HTERT RPE-1 (cell line): ENCODE data around the gene ZCCHC18.
"Not testable (repeated sequence)": the region's sequence is repeated elsewhere in the genome, so short reads cannot be mapped to it uniquely, and the experiment has no call there.

Source experiments
- in situ Hi-C: fragments of 300-500 bp; cut with MboI; formaldehyde crosslinking; loops from 4 replicates; pipeline ENCODE4 v1.14.3; 2020; ENCODE audit warnings: low sequenced_read_pairs

Gene ZCCHC18

DNA sequence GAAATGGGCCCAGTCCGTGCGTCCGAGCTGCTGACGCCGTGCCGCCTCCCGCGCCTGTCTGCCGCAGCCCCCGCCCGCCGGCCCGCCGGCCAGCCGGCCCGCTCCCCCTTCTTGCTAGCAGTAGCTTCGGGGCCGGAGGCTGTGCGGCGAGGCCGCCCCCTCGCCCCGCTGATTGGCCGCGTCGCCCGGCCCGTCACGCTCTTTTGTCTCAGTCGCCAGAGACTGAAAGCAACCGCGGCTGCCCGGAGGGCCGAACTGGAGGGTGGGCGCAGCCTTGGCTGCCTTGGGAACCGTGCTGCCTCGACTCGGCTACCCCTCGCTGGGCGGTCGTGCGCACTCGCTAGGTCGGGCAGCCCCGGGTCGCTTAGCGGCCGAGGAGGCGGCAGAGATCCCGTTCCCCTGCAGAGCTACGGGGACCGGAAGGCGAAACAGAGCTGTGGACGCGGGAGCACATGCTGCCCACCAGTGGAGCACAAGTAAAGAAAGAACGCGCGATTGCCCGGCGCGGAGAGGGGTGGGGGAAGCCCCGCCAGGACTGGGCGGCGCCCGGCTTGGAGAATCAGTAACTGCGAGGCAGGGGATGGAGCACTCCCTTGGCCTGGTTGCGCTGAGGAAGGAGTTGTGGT, at the start of gene ZCCHC18:
TSS of gene ZCCHC18 (plus strand) at position 198 of the 626 bp plus-strand sequence. CDS start 1,589 bp downstream, outside the sequence.
- in situ Hi-C loops, result no loop called here

- in situ Hi-C loops, result not testable (repeated sequence)
These were observed 49.7 kb upstream of the ZCCHC18 start for GRCh38 chrX:104062636-104063035.

DNA sequence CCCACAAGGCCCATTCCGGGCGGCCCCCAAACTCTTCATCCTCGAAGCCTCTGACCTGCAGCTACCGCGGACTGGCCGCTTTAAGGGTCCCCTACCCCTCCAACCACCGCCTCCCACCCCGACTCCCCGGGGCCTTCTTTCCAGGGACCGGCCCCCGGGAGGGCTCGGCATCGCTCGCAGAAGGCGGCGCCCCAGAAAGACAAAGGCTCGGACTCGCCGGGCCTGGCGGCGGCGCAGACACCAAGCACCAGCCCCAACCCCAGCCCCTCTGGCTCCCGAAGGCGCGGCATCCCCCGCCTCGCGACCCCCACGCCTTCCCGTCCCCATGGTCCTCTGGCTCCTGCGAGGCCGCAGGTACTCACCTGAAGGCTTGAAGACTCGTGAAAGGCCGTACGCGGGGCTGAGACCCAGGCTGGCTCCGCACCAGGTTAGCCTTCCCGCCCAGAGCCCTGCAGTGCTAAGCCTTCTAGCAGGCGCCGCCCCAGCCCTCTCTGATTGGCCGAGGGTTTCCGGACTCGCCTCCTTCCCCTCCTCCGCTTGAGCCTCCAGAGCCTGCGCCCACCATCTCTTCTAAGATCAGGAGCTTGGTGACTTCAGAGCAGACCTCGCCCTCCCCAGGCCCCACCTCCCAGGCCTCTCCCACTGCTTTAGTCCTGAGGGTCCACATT, 36.4 kb upstream of the ZCCHC18 start, which contains the start of gene TMSB15C:
TSS of gene TMSB15C (minus strand) at position 459 of the 668 bp plus-strand sequence.
- in situ Hi-C loops, result not testable (repeated sequence)

DNA sequence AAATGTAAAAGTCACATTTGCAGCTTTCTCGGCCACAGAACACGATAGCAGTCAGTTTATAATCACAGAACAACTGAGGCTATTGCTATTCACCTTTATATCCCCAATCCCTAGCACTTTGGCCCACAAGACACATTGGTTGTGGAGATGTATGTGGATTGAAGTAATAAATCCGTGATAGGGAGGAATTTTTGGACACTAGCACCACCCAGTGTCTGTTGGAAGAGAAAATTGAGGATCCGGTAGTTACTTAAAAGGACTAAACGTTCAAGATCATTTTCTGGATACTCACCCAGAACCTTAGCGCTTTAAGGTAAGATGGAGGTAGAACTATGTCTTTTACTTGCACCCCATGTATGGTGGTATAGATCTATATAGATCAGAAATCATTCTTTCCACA, 34.5 kb upstream of the ZCCHC18 start:
- in situ Hi-C loops, result not testable (repeated sequence)

DNA sequence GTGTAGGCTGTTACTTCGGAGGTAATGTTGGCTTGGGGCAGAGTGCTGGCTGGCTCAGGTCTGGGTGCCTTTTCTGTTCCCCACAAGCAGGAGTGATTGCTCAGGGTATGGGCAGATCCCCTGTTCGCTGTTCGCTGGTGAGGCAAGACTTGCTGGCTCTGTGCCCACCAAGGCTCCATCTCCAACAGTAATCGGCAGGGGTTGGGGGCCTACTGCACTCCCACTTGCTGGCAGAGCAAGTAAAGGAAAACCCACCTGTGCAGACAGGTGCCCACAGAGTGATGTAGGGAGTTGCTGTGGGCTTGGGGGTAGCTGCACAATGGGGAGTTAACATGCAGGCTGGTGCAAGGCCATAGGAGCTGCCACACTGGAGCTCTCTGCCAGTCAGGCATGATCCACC, 28.3 kb upstream of the ZCCHC18 start:
- in situ Hi-C loops, result no loop called here

DNA sequence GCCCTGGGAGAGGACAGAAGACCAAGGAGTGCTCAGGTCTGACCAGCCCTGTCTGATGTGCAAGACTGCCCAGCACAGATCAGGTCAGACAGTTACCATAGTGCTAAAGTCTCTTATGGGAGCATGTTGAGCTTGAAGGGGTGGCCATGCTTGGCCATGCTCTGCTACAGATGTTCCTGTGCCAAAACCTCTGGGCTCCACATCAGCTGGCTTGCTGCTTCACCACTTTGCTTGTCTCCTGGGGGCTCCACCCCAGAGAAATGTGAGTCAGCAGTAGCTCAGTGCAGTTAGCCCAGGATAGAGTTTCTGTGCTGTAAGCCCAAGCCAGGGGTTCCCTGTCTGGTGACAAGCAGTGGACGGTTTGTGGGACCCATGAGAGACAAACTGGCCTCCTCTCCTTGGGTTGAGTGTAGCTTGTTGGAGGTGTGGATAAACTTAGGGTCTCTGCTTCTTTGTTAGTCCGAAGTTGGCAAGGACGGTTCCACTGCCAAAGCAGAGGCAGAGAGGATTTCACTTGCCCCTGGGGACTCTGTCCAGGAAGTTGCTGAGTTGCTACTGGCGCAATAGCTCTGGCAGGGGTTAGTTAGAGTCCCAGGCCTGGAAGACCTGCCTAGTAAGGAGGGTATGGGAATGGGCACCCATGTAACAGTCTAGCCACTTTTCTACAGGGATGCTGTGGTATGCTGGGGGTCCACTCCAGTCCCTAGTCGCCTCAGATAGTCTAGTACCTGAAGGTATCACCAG, 27.6 kb upstream of the ZCCHC18 start:
- in situ Hi-C loops, result no loop called here

GRCh38 chrX:104085477-104085876, 26.8 kb upstream of the ZCCHC18 start:
- in situ Hi-C loops, result no loop called here

DNA sequence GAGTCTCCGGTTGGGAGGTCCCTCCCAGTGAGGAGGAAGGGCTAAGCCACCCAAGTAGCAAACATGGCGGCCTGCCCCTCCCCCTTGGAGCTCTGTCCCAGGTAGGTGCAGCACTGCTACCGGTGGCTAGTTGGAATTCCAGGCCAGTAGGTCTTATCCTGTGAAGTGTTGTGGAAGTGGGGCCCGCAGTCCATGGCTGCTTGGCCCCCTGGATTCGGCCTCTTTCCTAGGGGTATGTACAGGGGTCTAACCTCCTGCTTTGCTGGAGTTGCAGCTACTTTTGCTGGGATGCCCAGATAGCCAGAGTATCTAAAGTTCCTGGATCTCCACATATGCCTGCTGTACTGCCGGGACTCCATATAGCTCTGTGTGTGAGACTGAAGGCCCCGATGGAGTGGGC, 26.4 kb upstream of the ZCCHC18 start:
- in situ Hi-C loops, result no loop called here

GRCh38 chrX:104098151-104098808, 14.0 kb upstream of the ZCCHC18 start:
- in situ Hi-C loops, result no loop called here

GRCh38 chrX:104098919-104099318, 13.4 kb upstream of the ZCCHC18 start:
- in situ Hi-C loops, result no loop called here

GRCh38 chrX:104104676-104105075, 7.6 kb upstream of the ZCCHC18 start:
- in situ Hi-C loops, result no loop called here

- in situ Hi-C loops, result no loop called here
These were observed 6.7 kb upstream of the ZCCHC18 start for GRCh38 chrX:104105330-104106262.

GRCh38 chrX:104108955-104109354, 3.4 kb upstream of the ZCCHC18 start:
- in situ Hi-C loops, result no loop called here

DNA sequence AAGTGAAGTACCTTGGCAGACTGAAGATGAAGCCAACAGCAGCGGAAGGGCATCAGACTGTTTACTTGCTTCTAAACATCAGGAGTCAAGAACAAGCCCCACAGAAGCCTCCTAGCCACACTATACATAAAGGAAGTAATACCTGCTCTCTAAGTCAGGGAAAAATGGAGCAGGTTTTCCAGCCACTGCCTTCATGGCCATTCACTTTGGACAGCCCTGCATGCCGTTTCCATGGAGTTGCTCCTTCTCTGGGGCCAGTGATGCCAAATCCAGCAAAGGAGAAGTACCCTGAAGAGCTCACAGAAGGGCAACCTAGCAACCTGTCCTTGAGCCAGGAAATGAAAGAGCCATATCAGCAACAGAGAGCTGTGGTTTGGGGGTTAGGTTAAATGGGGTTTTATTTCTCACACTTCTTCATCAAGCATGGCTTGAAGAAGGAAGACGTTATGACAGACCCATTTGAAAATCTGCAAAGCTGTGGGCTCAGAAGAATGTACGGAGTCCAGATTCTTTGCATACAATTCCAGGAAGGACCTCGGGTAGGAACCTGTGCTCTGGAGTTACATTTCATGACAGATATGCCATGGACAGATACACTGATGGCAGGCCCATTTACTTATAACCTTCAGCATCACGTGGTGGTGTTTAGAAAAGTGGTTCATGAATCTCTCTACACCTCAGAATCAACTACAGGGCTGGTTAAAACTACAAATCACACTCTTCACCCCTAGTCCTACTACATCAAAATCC, 1.7 kb upstream of the ZCCHC18 start:
- in situ Hi-C loops, result not testable (repeated sequence)

GRCh38 chrX:104113222-104113965, 1.1 kb downstream of the ZCCHC18 start:
- in situ Hi-C loops, result no loop called here

DNA sequence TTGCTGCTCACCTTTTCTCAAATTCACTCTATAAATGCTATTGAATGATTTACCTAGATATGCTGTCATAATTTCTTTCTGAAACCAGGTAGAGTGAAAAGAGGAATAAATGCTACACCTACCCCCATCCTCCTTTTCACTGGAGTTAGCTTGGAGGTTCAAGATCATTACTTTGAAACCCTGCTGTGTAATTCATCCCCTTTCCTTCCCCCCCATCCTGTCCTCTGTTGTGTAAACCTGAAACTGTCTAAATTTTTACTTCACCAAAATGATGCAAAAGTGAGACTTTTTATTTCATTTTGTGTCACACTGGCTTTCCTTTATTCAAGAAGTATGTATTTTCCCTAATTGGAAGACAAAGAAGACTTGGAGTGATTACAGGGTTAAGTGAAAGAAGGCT, 5.4 kb downstream of the ZCCHC18 start:
- in situ Hi-C loops, result no loop called here

DNA sequence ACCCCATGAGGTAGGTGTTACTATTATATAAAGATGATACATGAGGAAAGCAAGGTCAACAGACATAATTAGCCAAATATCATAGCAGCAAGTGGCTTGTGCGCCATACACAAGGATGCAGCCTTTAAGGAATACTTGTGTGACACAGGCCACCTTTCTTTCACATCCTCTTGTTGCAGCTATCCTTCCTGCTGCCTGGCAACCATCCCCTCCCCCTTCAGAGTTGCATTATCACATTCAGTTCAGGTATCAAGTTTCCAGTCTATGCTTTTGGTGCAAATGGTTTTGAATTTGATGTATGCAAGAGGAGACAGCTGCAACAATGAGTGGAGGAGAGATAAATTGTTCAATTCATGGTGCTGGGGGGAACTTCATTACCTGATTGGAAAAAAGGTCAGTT, 6.4 kb downstream of the ZCCHC18 start:
- in situ Hi-C loops, result no loop called here

GRCh38 chrX:104122829-104123228, 10.5 kb downstream of the ZCCHC18 start:
- in situ Hi-C loops, result no loop called here

DNA sequence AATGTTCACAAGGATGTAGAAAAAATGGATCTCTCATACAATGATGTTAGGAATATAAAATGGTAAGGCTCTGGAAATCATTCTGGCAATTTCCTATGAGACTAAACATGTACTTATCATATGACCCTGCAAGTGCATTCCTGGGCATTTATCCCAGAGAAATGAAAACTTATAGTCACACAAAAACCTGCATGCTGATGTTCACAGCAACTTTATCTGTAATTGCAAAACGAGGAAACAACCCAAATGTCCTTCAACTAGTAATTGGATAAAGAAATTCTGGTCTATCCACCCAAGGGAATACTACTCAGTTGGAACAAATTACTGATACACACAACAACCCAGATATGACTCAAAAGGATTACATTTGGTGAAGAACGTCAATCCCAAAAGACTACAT, 14.5 kb downstream of the ZCCHC18 start:
- in situ Hi-C loops, result no loop called here
